ENCODE results near the gene TMCC2.

Gene TMCC2

DNA sequence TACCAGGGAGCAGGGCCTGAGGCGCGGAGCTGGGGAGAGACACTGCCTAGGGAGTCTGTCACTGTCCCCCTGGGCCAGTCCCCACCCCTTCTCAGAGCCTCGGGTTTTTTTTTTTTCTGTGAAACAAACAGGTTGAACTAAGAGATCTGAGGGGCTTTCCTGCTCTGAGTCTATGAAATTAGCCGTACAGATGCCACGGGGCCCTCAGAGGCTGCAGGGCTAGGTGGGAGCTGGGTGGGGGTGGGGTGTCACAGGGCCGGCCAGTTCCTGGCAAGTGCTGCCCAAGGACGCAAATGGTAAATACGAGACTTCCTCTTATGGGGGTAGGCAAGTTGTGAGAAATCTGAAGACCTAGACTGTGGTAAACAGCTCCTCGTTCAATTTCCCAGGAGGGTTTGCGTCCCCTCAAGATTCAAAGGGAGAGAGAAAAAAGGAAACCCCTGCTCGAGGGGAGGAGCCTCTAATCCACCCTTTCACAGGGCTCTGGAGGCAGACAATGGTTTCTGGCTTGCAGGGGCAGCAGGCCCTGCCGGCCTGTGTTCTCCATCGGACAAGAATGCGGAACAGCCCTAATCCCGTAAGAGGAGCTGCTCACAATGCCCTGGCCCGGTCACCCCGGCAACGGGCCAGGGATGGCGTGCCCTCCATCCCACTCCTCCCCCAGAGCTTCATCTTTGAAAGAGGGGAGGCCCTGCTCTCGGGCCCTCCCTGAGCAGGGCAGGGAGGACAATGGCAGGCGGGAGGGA lies 86.0 kb downstream of the TMCC2 start:
- Histone ChIP-seq H3K36me3 (ENCODE audit: control insufficient read depth in 1 of 2, insufficient read depth in 2 of 2, low read length in 2 of 2) (peaks cover 5 to 11% of the 10 kb centered on the region in 2 donors), H3K27me3 (ENCODE audit: low read depth, low read length) (no peaks in the 10 kb centered on the region), H3K4me1 (ENCODE audit: control insufficient read depth in 1 of 2, insufficient read depth in 2 of 2, low read length in 2 of 2) (peaks cover 8 to 17% of the 10 kb centered on the region in 2 donors), H3K27ac (ENCODE audit: low read length) (peak overlapping the region; percentile 80), H3K9me3 (ENCODE audit: control insufficient read depth in 1 of 2, low read length in 2 of 2) (no peaks in the 10 kb centered on the region), H3K4me3 (ENCODE audit: low read depth in 1 of 2, low read length in 2 of 2) (peak overlapping the region in 1 of 2 donors; percentile 25)

DNA sequence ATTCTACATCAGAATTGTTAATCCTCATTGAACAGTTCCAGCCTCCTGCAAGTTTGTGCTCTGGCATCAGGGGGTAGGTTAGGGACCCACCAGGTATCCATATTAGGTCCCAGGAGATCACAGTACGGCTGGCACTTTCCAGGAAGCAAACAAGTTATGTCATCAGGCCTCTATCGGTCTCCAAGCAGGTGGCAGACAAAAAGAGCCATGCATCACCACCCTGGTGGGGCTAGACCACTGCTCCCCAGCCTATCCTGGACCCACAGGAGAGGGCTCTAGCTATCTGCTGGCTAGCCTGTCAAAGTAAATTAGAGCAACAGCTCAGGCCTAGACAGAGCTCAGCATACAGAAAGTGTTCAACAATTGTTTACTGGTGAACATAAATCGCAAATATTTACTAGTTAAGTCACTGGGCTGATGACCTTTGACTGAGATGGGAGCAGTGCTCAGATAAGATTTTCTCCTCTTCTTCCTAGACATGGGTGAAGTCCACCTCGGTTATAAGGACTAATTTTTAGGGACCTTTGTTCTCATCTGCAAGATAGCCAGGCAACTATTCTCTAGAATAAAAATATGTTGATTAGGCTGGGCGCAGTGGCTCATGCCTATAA lies 87.4 kb downstream of the TMCC2 start:
- peaks cover 8 to 29% of the 10 kb centered on the region in 2 donors for H3K4me1 ChIP-seq (ENCODE audit: control insufficient read depth in 1 of 2, insufficient read depth in 2 of 2, low read length in 2 of 2)
- H3K27me3 ChIP-seq (ENCODE audit: low read depth, low read length), result no peaks in the 10 kb centered on the region
- H3K4me3 ChIP-seq (ENCODE audit: low read depth in 1 of 2, low read length in 2 of 2), result no peak overlapping the region
- H3K27ac ChIP-seq (ENCODE audit: low read length), result peak overlapping the region; percentile 80
- H3K9me3 ChIP-seq (ENCODE audit: control insufficient read depth in 1 of 2, low read length in 2 of 2), result no peaks in the 10 kb centered on the region
- peaks cover 2 to 9% of the 10 kb centered on the region in 2 donors for H3K36me3 ChIP-seq (ENCODE audit: control insufficient read depth in 1 of 2, insufficient read depth in 2 of 2, low read length in 2 of 2)

DNA sequence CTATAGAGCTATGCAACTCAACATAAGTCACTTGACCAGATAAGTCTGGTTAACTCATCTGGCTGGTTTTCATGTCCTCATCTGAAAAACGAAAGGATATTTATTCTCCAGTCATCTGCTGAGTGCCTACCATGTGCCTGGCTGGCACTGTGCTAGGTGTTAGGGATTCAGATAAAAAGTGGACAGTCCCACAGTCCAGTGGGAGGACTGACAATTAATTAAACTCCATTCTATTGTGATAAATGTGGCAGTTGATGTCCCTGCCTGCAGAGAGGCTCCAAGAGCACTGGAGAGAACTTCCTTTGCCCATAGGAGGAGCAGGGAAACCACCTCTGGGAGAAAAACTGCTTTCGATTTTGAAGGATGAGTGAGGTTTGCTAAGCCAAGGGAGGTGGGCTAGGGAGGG lies 88.4 kb downstream of the TMCC2 start:
- H3K9me3 ChIP-seq (ENCODE audit: control insufficient read depth in 1 of 2, low read length in 2 of 2), result no peaks in the 10 kb centered on the region
- peaks cover 8 to 29% of the 10 kb centered on the region in 2 donors for H3K4me1 ChIP-seq (ENCODE audit: control insufficient read depth in 1 of 2, insufficient read depth in 2 of 2, low read length in 2 of 2)
- H3K36me3 ChIP-seq (ENCODE audit: control insufficient read depth in 1 of 2, insufficient read depth in 2 of 2, low read length in 2 of 2), result peaks cover 0 to 3% of the 10 kb centered on the region in 2 donors
- peak overlapping the region; percentile 22 for H3K27ac ChIP-seq (ENCODE audit: low read length)
- no peak overlapping the region for H3K4me3 ChIP-seq (ENCODE audit: low read depth in 1 of 2, low read length in 2 of 2)
- no peaks in the 10 kb centered on the region for H3K27me3 ChIP-seq (ENCODE audit: low read depth, low read length)

DNA sequence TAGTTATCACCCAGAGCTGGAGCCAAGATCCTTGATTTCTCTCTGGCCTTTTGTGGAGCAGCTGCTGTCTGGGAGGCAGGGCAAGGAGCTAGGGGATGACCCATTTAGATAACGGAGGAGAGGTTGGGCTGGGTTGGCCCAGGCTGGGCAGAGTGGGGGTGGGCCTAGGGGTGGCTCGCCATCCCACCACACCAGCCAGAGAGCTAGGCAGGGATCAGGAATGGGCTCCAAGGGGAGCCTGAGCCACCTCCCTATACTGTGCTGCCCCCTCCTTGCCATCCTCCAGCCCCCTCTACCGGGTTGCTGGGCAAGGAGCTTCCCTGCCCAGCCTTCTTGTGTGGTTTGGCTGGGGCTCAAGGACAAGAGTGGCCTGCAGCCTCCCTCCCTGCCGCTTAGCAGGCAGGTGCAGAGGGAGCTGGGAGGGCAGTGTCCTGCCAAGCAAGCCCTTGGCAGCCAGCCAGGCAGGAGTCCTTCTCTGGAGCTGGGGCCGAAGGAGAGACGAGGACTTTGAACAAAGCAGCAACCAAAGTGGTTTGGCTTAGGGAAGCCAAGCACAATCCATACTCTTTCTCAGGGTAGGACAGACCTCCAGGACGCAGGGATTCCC lies 89.7 kb downstream of the TMCC2 start:
- Histone ChIP-seq H3K4me1 (ENCODE audit: control insufficient read depth in 1 of 2, insufficient read depth in 2 of 2, low read length in 2 of 2) (peaks cover 8 to 32% of the 10 kb centered on the region in 2 donors), H3K27me3 (ENCODE audit: low read depth, low read length) (no peaks in the 10 kb centered on the region), H3K36me3 (ENCODE audit: control insufficient read depth in 1 of 2, insufficient read depth in 2 of 2, low read length in 2 of 2) (no peaks in the 10 kb centered on the region), H3K9me3 (ENCODE audit: control insufficient read depth in 1 of 2, low read length in 2 of 2) (no peaks in the 10 kb centered on the region), H3K27ac (ENCODE audit: low read length) (peak overlapping the region; percentile 56), H3K4me3 (ENCODE audit: low read depth in 1 of 2, low read length in 2 of 2) (peak overlapping the region in 1 of 2 donors; percentile 60)

DNA sequence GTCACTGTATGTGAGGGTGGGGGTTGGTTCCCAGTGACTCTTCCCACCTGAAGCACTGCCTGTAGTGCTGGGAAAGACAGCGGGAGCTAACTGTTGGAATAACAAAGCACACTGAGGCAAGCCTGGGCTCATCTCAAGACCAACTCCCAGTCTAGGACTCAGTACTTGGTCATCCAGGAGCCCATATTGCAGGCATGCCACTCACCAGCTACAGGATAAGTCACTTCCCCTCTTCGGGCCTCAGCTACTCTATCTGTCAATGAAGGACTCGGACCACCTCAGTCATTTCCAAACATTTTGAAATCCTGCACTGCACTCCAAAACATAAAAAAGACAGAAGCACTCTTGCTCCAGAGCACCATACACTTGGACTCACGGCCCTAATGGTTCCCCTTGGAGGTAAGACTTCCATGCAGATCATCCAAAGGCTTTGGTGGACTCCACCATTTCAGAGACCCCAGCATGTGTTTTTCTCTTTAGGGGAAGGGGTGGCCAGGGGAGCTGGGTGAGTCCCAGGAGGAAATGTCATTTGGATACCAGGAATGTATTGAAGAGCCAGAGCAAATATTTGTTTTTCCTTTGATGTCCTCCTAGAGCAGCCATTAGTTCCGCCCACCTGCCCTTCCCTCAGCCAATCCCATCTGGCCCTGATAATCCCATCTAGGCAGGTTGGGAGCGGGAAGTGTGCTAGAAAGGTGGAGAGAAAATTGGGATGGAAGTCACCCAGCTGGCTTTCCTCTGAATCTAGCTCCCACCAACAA lies 90.7 kb downstream of the TMCC2 start:
- H3K27ac ChIP-seq (ENCODE audit: low read length), result peak overlapping the region; percentile 56

DNA sequence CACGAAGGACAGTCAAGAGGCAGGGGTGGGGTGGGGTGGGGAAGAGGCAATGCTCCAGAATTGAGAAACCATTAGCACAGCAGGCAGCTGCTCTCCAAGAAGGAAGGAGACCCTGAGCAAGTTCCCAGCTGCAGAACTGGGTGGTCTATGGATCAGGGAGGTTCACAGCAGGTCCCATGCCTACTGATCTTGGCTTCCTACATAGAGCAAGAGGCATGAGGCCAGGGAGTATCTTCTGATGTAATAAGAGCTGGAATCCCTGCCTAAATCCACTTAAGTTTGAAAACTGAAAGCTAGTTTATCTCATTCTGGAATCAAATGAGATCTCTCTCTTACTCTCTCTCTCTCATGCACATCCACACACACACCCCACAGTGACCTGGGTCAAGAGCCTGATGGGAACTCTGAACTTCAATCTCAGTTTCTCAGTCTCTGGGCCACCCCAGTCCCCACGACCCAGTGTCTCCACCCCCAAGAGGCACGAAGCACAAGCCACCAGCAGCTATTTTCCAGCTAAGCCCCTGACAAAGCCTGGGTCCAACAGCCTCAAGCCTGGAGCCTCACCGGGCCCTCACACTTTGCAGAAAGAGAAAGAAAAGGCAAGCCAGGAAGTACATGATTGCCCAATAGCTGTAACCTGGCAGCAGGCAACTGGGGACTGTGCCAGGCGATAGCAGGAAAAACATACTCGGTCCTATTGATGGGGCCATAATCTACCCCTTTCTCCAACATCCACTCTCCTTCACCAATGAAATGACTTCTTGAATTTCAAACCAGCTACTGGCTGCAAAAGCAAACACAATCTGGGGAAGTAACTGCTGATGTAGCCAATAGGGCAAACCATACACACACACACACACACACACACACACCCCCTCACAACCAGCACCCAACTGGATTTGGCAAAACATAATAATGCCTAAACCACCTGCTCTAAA lies 91.6 kb downstream of the TMCC2 start:
- peaks cover 8 to 32% of the 10 kb centered on the region in 2 donors for H3K4me1 ChIP-seq (ENCODE audit: control insufficient read depth in 1 of 2, insufficient read depth in 2 of 2, low read length in 2 of 2)
- no peaks in the 10 kb centered on the region for H3K9me3 ChIP-seq (ENCODE audit: control insufficient read depth in 1 of 2, low read length in 2 of 2)
- H3K27ac ChIP-seq (ENCODE audit: low read length), result peak overlapping the region; percentile 73
- H3K36me3 ChIP-seq (ENCODE audit: control insufficient read depth in 1 of 2, insufficient read depth in 2 of 2, low read length in 2 of 2), result no peaks in the 10 kb centered on the region
- peak overlapping the region; percentile 60 to 86 for H3K4me3 ChIP-seq (ENCODE audit: low read depth in 1 of 2, low read length in 2 of 2)
- H3K27me3 ChIP-seq (ENCODE audit: low read depth, low read length), result no peaks in the 10 kb centered on the region

More for the DNA sequence above, 90.7 kb downstream of the TMCC2 start:
- Histone ChIP-seq H3K4me1 (ENCODE audit: control insufficient read depth in 1 of 2, insufficient read depth in 2 of 2, low read length in 2 of 2) (peaks cover 8 to 32% of the 10 kb centered on the region in 2 donors), H3K4me3 (ENCODE audit: low read depth in 1 of 2, low read length in 2 of 2) (peak overlapping the region in 1 of 2 donors; percentile 60), H3K36me3 (ENCODE audit: control insufficient read depth in 1 of 2, insufficient read depth in 2 of 2, low read length in 2 of 2) (no peaks in the 10 kb centered on the region), H3K27me3 (ENCODE audit: low read depth, low read length) (no peaks in the 10 kb centered on the region), H3K9me3 (ENCODE audit: control insufficient read depth in 1 of 2, low read length in 2 of 2) (no peaks in the 10 kb centered on the region)

DNA sequence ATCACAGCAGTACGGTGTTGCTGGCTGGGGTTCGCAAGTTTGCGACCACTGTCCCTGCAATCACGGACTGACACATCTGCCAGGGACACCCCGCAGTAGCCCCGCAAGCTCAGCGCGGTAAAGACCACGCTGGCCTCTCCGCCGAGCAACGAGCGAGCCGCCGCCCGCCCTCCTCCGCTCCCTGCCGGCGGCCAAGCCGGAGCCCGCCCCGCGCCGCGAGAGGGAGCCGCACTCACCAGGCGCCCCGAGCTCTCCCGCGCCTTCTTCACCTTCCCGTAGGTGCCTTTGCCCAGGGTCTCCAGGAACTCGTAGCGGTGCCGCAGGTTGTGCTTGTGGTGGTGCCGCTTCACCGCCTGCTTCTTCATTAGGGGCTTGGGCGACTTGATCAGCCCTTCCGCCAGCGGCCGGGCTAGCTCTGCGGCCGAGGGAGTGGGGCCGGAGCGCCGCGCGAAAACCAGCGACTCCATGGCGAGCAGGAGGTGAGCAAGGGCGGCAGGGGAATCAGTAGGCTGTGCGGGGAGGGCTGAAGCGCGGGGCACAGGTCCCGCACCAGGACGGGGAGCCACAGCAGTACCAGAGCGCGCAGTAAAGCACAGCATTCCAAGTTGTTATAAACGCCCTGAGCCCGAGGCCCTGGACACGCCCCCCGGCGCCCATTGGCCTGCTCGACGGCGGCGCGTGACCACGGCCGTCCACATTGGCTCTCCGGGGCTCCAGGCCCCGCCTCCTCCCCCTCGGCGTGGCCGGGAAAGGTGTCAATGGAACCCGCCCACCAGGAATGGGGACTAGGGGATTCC lies 93.6 kb downstream of the TMCC2 start, which contains the start of gene NUAK2:
Gene NUAK2 (minus strand): TSS at position 584 of the 797 bp plus-strand sequence. CDS start 117 bp downstream, at position 467.
- H3K27ac ChIP-seq (ENCODE audit: low read length), result peak within 1 kb of the TSS; percentile 64
- H3K4me3 ChIP-seq (ENCODE audit: low read depth in 1 of 2, low read length in 2 of 2), result peak within 1 kb of the TSS; percentile 86 to 93
- H3K9me3 ChIP-seq (ENCODE audit: control insufficient read depth in 1 of 2, low read length in 2 of 2), result no peaks in the 10 kb centered on the region
- no peaks in the 10 kb centered on the region for H3K27me3 ChIP-seq (ENCODE audit: low read depth, low read length)
- peaks cover 5 to 32% of the 10 kb centered on the region in 2 donors for H3K4me1 ChIP-seq (ENCODE audit: control insufficient read depth in 1 of 2, insufficient read depth in 2 of 2, low read length in 2 of 2)
- H3K36me3 ChIP-seq (ENCODE audit: control insufficient read depth in 1 of 2, insufficient read depth in 2 of 2, low read length in 2 of 2), result no peaks in the 10 kb centered on the region

DNA sequence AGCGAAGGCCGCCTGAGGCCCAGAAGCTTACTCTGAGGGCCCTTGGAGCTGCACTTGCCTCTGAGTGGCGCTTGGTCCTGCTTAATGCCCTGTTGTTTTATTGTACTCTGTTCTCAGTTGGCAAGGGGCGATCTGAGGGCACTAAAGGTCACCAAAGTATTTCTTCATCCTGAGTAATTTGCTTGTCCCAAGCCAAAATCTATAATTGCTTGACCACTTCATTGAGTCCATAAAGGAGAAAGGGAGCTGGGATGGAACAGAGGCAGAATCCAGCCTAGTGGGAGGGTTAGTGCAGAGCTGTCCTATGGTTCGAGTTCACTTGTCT lies 94.2 kb downstream of the TMCC2 start:
- peaks cover 0 to 31% of the 10 kb centered on the region in 2 donors for H3K4me1 ChIP-seq (ENCODE audit: control insufficient read depth in 1 of 2, insufficient read depth in 2 of 2, low read length in 2 of 2)

More for the DNA sequence above, 94.2 kb downstream of the TMCC2 start:
- Histone ChIP-seq H3K4me3 (ENCODE audit: low read depth in 1 of 2, low read length in 2 of 2) (peak overlapping the region in 1 of 2 donors; percentile 86), H3K27ac (ENCODE audit: low read length) (no peak overlapping the region), H3K9me3 (ENCODE audit: control insufficient read depth in 1 of 2, low read length in 2 of 2) (no peaks in the 10 kb centered on the region), H3K36me3 (ENCODE audit: control insufficient read depth in 1 of 2, insufficient read depth in 2 of 2, low read length in 2 of 2) (no peaks in the 10 kb centered on the region), H3K27me3 (ENCODE audit: low read depth, low read length) (no peaks in the 10 kb centered on the region)
